Ishikawa (cell line): Measurements from ENCODE around the gene HNRNPC.

Experiments
- CEBPB ChIP-seq: IDR thresholded peaks from 2 replicates; pipeline ENCODE4 v1.6.1; 2012
- CREB1 ChIP-seq: IDR thresholded peaks from 2 replicates; pipeline ENCODE4 v1.6.1; 2012; ENCODE audit warnings: low read depth
- EP300 ChIP-seq: IDR thresholded peaks from 2 replicates; pipeline ENCODE4 v1.6.1; 2012; ENCODE audit warnings: borderline replicate concordance
- FOXM1 ChIP-seq: IDR thresholded peaks from 2 replicates; pipeline ENCODE4 v1.6.1; 2012; ENCODE audit warnings: low read depth, borderline replicate concordance
- NFIC ChIP-seq: IDR thresholded peaks from 2 replicates; pipeline ENCODE4 v1.6.1; 2012
- RAD21 ChIP-seq: IDR thresholded peaks from 2 replicates; pipeline ENCODE4 v1.6.1; 2012; ENCODE audit warnings: low read depth
- TCF12 ChIP-seq: IDR thresholded peaks from 2 replicates; pipeline ENCODE4 v1.6.1; 2012; ENCODE audit warnings: low read depth
- TEAD4 ChIP-seq: IDR thresholded peaks from 2 replicates; pipeline ENCODE4 v1.6.1; 2012
- YY1 ChIP-seq: IDR thresholded peaks from 2 replicates; pipeline ENCODE4 v1.6.1; 2012; ENCODE audit warnings: low read depth
- ZBTB7A ChIP-seq: IDR thresholded peaks from 2 replicates; pipeline ENCODE4 v1.6.1; 2012; ENCODE audit warnings: low read depth
- TF ChIP-seq, protein P1 (sequence below): IDR thresholded peaks from 2 replicates; pipeline ENCODE4 v1.6.1; 2012; ENCODE audit warnings: low read depth, mild to moderate bottlenecking
- TF ChIP-seq, protein P2 (sequence below): IDR thresholded peaks from 2 replicates; pipeline ENCODE4 v1.6.1; 2012
- TF ChIP-seq, protein P3 (sequence below): IDR thresholded peaks from 2 replicates; pipeline ENCODE4 v1.6.1; 2012

DNA sequence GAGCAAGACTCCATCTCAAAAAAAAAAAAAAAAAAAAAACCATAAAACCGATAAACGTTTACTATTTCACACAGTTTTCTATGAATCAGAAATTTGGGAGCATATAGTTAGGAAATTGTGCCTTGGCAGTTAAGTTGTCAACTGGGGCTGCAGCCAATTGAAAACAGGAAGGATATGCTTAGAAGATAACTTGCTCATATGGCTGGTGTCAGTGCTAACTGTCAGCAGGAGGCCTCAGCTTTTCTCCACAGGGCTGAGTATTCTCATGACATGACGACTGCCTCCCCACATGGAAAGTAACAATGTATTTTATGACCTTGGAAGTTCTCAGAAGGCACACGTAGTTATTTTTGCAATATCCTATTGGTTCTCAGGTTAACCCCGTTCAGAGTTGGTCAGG lies 83.8 kb downstream of the HNRNPC start:
- TF ChIP-seq EP300: no peak
- TF ChIP-seq, protein P1, sequence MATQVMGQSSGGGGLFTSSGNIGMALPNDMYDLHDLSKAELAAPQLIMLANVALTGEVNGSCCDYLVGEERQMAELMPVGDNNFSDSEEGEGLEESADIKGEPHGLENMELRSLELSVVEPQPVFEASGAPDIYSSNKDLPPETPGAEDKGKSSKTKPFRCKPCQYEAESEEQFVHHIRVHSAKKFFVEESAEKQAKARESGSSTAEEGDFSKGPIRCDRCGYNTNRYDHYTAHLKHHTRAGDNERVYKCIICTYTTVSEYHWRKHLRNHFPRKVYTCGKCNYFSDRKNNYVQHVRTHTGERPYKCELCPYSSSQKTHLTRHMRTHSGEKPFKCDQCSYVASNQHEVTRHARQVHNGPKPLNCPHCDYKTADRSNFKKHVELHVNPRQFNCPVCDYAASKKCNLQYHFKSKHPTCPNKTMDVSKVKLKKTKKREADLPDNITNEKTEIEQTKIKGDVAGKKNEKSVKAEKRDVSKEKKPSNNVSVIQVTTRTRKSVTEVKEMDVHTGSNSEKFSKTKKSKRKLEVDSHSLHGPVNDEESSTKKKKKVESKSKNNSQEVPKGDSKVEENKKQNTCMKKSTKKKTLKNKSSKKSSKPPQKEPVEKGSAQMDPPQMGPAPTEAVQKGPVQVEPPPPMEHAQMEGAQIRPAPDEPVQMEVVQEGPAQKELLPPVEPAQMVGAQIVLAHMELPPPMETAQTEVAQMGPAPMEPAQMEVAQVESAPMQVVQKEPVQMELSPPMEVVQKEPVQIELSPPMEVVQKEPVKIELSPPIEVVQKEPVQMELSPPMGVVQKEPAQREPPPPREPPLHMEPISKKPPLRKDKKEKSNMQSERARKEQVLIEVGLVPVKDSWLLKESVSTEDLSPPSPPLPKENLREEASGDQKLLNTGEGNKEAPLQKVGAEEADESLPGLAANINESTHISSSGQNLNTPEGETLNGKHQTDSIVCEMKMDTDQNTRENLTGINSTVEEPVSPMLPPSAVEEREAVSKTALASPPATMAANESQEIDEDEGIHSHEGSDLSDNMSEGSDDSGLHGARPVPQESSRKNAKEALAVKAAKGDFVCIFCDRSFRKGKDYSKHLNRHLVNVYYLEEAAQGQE: no peak
- TF ChIP-seq RAD21: no peak
- TF ChIP-seq YY1: no peak
- no peak for TF ChIP-seq FOXM1
- TF ChIP-seq CREB1: no peak
- TF ChIP-seq TEAD4: no peak
- TF ChIP-seq CEBPB: no peak
- TF ChIP-seq TCF12: no peak
- TF ChIP-seq ZBTB7A: no peak
- TF ChIP-seq, protein P2, sequence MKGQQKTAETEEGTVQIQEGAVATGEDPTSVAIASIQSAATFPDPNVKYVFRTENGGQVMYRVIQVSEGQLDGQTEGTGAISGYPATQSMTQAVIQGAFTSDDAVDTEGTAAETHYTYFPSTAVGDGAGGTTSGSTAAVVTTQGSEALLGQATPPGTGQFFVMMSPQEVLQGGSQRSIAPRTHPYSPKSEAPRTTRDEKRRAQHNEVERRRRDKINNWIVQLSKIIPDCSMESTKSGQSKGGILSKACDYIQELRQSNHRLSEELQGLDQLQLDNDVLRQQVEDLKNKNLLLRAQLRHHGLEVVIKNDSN: no peak
- no peak for TF ChIP-seq NFIC
- TF ChIP-seq, protein P3, sequence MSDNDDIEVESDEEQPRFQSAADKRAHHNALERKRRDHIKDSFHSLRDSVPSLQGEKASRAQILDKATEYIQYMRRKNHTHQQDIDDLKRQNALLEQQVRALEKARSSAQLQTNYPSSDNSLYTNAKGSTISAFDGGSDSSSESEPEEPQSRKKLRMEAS: no peak
